K562 (cell line): ENCODE data around the gene PA2G4. TPM values are rescaled to one million over a fixed set of nuclear protein-coding genes. Genes with fewer than 3 reads are reported as not detected.

Experiments
- ARID1B ChIP-seq: fragments of 450-650 bp; IDR thresholded peaks from 2 replicates; pipeline ENCODE4 v1.6.1; 2016; ENCODE audit warnings: antibody characterized with exemption, mild to moderate bottlenecking, inconsistent platforms
- CBX2 ChIP-seq: fragments of 200-600 bp; sonication (generic); IDR thresholded peaks from one replicate; pipeline ENCODE4 v1.6.1; 2012; ENCODE audit warnings: mild to moderate bottlenecking, low read length, inconsistent platforms; ENCODE audit not compliant: insufficient read depth, poor library complexity, severe bottlenecking
- CBX8 ChIP-seq: fragments of 200-600 bp; sonication (generic); IDR thresholded peaks from 2 replicates; pipeline ENCODE4 v1.6.1; 2012; ENCODE audit warnings: borderline replicate concordance, mixed run types, low read depth, mild to moderate bottlenecking, moderate library complexity, mixed read lengths, low read length, control low read depth, inconsistent platforms; ENCODE audit not compliant: poor library complexity, severe bottlenecking; ENCODE audit errors: extremely low read depth
- CLOCK ChIP-seq: fragments of 250-450 bp; sonication (Bioruptor Pico); IDR thresholded peaks from 2 replicates; pipeline ENCODE4 v1.4.0; 2020; ENCODE audit warnings: mild to moderate bottlenecking, moderate library complexity, borderline replicate concordance
- CREM ChIP-seq: IDR thresholded peaks from 2 replicates; pipeline ENCODE4 v1.6.1; 2014; ENCODE audit warnings: antibody characterized with exemption, low read depth
- GABPA ChIP-seq: fragments of 200-800 bp; sonication (Bioruptor generic); conservative IDR thresholded peaks from 2 replicates; pipeline ENCODE4 v1.6.1; 2016; ENCODE audit warnings: low read depth, missing genetic modification characterization, missing compliant biosample characterization
- GATAD2A ChIP-seq: fragments of 450-650 bp; IDR thresholded peaks from 2 replicates; pipeline ENCODE4 v1.6.1; 2017
- HDAC6 ChIP-seq: IDR thresholded peaks from 2 replicates; pipeline ENCODE4 v1.6.1; 2012; ENCODE audit warnings: low read depth, mild to moderate bottlenecking, control low read depth, inconsistent platforms, low read length, moderate library complexity
- JUNB ChIP-seq: fragments of 450-650 bp; formaldehyde crosslinking; conservative IDR thresholded peaks from 2 replicates; pipeline ENCODE4 v1.4.0; 2020; ENCODE audit warnings: mild to moderate bottlenecking
- MYBL2 ChIP-seq, 2 experiments: fragments of 450-650 bp in 1 of 2; sonication (generic) in 1 of 2; formaldehyde crosslinking in 1 of 2; IDR thresholded peaks; 2 replicates each; pipeline versions ENCODE4 v1.6.1 to v1.8.1; 2017 to 2022; ENCODE audit warnings: borderline replicate concordance in 1 of 2, inconsistent platforms in 1 of 2, low read depth in 1 of 2, mild to moderate bottlenecking in 1 of 2, missing genetic modification reagents in 1 of 2, moderate library complexity in 1 of 2
- PTRF ChIP-seq: fragments of 450-650 bp; IDR thresholded peaks from 2 replicates; pipeline ENCODE4 v1.6.1; 2016; ENCODE audit warnings: mild to moderate bottlenecking, missing genetic modification characterization, missing compliant biosample characterization
- RCOR1 ChIP-seq, 2 experiments: IDR thresholded peaks; 2 replicates each; pipeline ENCODE4 v1.6.1; 2012; ENCODE audit warnings: low read depth in 2 of 2, low read length in 2 of 2, borderline replicate concordance in 1 of 2, improper control_type of control experiment in 1 of 2
- STAT5B ChIP-seq: fragments of 250-450 bp; sonication (Bioruptor Pico); IDR thresholded peaks from 2 replicates; pipeline ENCODE4 v1.8.0; 2021; ENCODE audit warnings: mild to moderate bottlenecking, inconsistent platforms
- SUPT5H ChIP-seq: fragments of 450-650 bp; IDR thresholded peaks from 2 replicates; pipeline ENCODE4 v1.6.1; 2016
- ZBTB1 ChIP-seq: sonication (generic); formaldehyde crosslinking; IDR thresholded peaks from 2 replicates; pipeline ENCODE4 v1.8.1; 2023; ENCODE audit warnings: missing genetic modification reagents, low read depth, mild to moderate bottlenecking, borderline replicate concordance
- ZNF395 ChIP-seq: fragments of 200-800 bp; sonication (Bioruptor generic); IDR thresholded peaks from 2 replicates; pipeline ENCODE4 v1.6.1; 2017; ENCODE audit warnings: missing genetic modification characterization, missing compliant biosample characterization
- ZNF449 ChIP-seq: fragments of 250-450 bp; sonication (Bioruptor Pico); IDR thresholded peaks from 2 replicates; pipeline ENCODE4 v1.8.0; 2022; ENCODE audit warnings: moderate library complexity, mild to moderate bottlenecking, inconsistent platforms
- ZNF639 ChIP-seq, 2 experiments: fragments of 200-800 bp in 1 of 2; sonication (Bioruptor generic) in 1 of 2; sonication (generic) in 1 of 2; formaldehyde crosslinking in 1 of 2; IDR thresholded peaks in 1 of 2; conservative IDR thresholded peaks in 1 of 2; 2 replicates each; pipeline versions ENCODE4 v1.5.0 to v1.6.1; 2016 to 2020; ENCODE audit warnings: missing compliant biosample characterization in 1 of 2, missing genetic modification characterization in 1 of 2, missing genetic modification reagents in 1 of 2
- ZNF695 ChIP-seq: fragments of 450-650 bp; formaldehyde crosslinking; IDR thresholded peaks from 2 replicates; pipeline ENCODE4 v1.4.0; 2020; ENCODE audit warnings: mild to moderate bottlenecking, moderate library complexity
- polyA plus RNA-seq, 8 experiments: library from polyadenylated mRNA; depleted of rRNA in 4 of 8; stranded (reverse) in 5 of 8; unstranded in 3 of 8; fragments of >200 nt; fragmentation: Nextera tagmentation in 2 of 8; fragmentation: Illumina TruSeq in 1 of 8; extraction: Ambion mirVana in 2 of 8; extraction: Trizol in 1 of 8; gene quantifications; 2 replicates each; pipeline versions ENCODE4 v1.2.1 to v1.2.3, GENCODE V29; 2011 to 2014; ENCODE audit warnings: inconsistent platforms in 1 of 8, missing spikeins in 1 of 8
- total RNA-seq, 7 experiments: library from RNA; depleted of rRNA in 6 of 7; stranded (reverse); fragments of >200 nt in 6 of 7; fragmentation: Illumina TruSeq in 2 of 7; extraction: Trizol in 2 of 7; gene quantifications; 2 replicates each; pipeline versions ENCODE4 v1.2.1 to v1.2.3, GENCODE V29; 2011 to 2021; ENCODE audit warnings: low replicate concordance in 1 of 7

The PA2G4 gene
- total and polyA plus RNA-seq, 9 of the 15 experiments (the other 6 are each of a cell fraction or from before 2014, with no cell fraction given): 230 to 925 (median 638) TPM

GRCh38 chr12:56116267-56117081 lies 12.1 kb downstream of the PA2G4 start, which contains the start of gene RPL41 (continued):
- TF ChIP-seq HDAC6: no peak
- TF ChIP-seq ZNF449 (CRISPR knock-in tag): no peak
- no peak for TF ChIP-seq RCOR1 (IDR thresholded peaks at IDR 0.05; ENCODE audit: borderline replicate concordance in 1 of 2, low read depth in 2 of 2, low read length in 2 of 2)
- no peak for TF ChIP-seq JUNB (CRISPR knock-in tag)
- TF ChIP-seq STAT5B (CRISPR knock-in tag): no peak
- peak in 1 of 2 experiments; percentile 78; a peak in 2 of 4 replicates for TF ChIP-seq ZNF639 (CRISPR knock-in tag; conservative IDR thresholded peaks at IDR 0.05 in 1 of 2, IDR thresholded peaks at IDR 0.05 in 1 of 2)
- peak; percentile 97 for TF ChIP-seq CREM
- peak; percentile 97 for TF ChIP-seq GABPA (tag)
- no peak for TF ChIP-seq CBX8
- TF ChIP-seq ZNF395 (CRISPR knock-in tag): no peak
- no peak for TF ChIP-seq ZNF695 (CRISPR knock-in tag)
- TF ChIP-seq GATAD2A: no peak
- peak; percentile 37 for TF ChIP-seq ARID1B
- peak; percentile 100 for TF ChIP-seq SUPT5H
- no peak for TF ChIP-seq CBX2
- no peak for TF ChIP-seq CLOCK (CRISPR knock-in tag)
- TF ChIP-seq PTRF (tag): no peak
- peak; percentile 9; the same call in 1 of the 2 replicates for TF ChIP-seq MYBL2 (IDR thresholded peaks at IDR 0.05; ENCODE audit: low read depth)
- no peak for TF ChIP-seq MYBL2 (CRISPR knock-in tag; IDR thresholded peaks at IDR 0.05; ENCODE audit: borderline replicate concordance)
- TF ChIP-seq ZBTB1 (CRISPR knock-in tag): no peak
